ENCODE data around the gene FLT3LG. TPM values are rescaled to one million over a fixed set of nuclear protein-coding genes. Genes with fewer than 3 reads are reported as not detected.
A peak's percentile ranks its signal among the peaks of the same experiment; 100 is the strongest.

Gene FLT3LG
- total and polyA plus RNA-seq, 2 of the 8 experiments (the other 6 are each of a cell fraction or from before 2014, with no cell fraction given): 1.6 to 3.2 TPM

DNA sequence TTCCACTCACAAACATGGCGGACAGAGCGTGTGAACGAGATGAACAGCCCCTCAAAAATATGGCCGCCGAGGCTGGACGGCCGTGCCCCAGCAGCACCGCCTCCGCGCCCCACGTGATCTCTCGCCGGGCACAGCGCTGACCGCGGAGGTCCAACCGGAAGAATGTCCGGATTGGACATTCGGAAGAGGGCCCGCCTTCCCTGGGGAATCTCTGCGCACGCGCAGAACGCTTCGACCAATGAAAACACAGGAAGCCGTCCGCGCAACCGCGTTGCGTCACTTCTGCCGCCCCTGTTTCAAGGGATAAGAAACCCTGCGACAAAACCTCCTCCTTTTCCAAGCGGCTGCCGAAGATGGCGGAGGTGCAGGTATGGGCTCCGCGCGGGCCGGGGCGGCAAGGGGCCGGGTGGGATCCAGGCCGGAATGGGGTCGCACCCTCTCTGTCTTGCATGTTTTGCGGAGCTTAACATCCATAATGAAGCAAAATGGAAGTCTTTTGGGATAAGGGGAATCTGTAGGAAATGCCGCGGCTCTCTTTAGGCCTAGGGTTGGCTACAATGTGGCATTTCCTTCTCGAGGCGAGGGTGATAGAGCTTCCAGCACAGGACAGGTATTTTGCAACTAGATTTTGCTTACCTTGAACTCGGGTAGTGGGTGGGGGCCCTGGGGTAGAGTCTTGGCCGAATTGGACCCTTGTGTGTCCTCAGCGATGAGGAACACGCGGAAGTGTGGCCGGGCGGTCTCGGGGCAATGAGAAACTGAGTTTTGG lies 13.4 kb downstream of the FLT3LG start, which contains the start of gene RPL13A:
TSS of gene RPL13A (plus strand) at position 332 of the 769 bp plus-strand sequence. CDS start at position 354, 22 bp downstream.
- H3K4me3 ChIP-seq (ENCODE audit: extremely low read depth in 1 of 4, insufficient read depth in 2 of 4, low read depth in 3 of 4, low read length in 4 of 4): peak within 1 kb of the TSS; percentile 96 to 100 (median 100)
- H2BK5ac ChIP-seq (ENCODE audit: low read depth, low read length): peak within 1 kb of the TSS; percentile 99
- peak; percentile 99 to 100 for DNase-seq (ENCODE audit: low read depth in 1 of 2, low spot score in 2 of 2)
- H2BK120ac ChIP-seq (replicated peaks; ENCODE audit: low read depth, low read length): peak within 1 kb of the TSS; percentile 39
- peak within 1 kb of the TSS; percentile 99 to 100 (median 100) for H3K9ac ChIP-seq (replicated peaks in 1 of 4; ENCODE audit: extremely low read depth in 1 of 4, low read depth in 3 of 4, low read length in 3 of 4)
- peak within 1 kb of the TSS; percentile 66 for H3K4ac ChIP-seq (replicated peaks; ENCODE audit: insufficient read length, low read depth, low read length)
- H2BK15ac ChIP-seq (ENCODE audit: low read length): 0 out of 2 replicates have a peak within 1 kb of the TSS, but pooled peaks have one; percentile 84
- no peak within 1 kb of the TSS for H2AFZ ChIP-seq (ENCODE audit: low read length)
- H3K9me3 ChIP-seq (ENCODE audit: insufficient read depth in 2 of 2, low read depth in 1 of 2, low read length in 1 of 2): no peaks in the 10 kb centered on the region
- H3K14ac ChIP-seq (ENCODE audit: insufficient read length): no peak within 1 kb of the TSS
- peak within 1 kb of the TSS; percentile 96 for H3K56ac ChIP-seq (replicated peaks; ENCODE audit: insufficient read length, low read depth, low read length)
- peaks cover 20 to 31% of the 10 kb centered on the region in 2 experiments for H3K79me2 ChIP-seq (ENCODE audit: control insufficient read depth in 1 of 2, insufficient read depth in 2 of 2, low read length in 2 of 2)
- peak within 1 kb of the TSS; percentile 68; the same call in 1 of the 2 replicates for H2BK12ac ChIP-seq (ENCODE audit: low read depth, low read length)
- H3K23ac ChIP-seq (ENCODE audit: insufficient read length): peak within 1 kb of the TSS; percentile 18
- H3K23me2 ChIP-seq (ENCODE audit: low read depth, low read length): peaks cover 12% of the 10 kb centered on the region
- peaks cover 26 to 44% (median 35%) of the 10 kb centered on the region in 4 experiments for H3K36me3 ChIP-seq (ENCODE audit: control insufficient read depth in 2 of 4, insufficient read depth in 4 of 4, low read length in 3 of 4)
- H2BK20ac ChIP-seq (ENCODE audit: low read length): no peak within 1 kb of the TSS; the same call in 1 of the 2 replicates
- H4K20me1 ChIP-seq (replicated peaks in 1 of 2; ENCODE audit: control insufficient read depth in 1 of 2, insufficient read depth in 2 of 2, low read length in 2 of 2): peaks cover 15 to 20% of the 10 kb centered on the region in 2 experiments
- H3K27ac ChIP-seq (ENCODE audit: low read depth, low read length): peak within 1 kb of the TSS; percentile 98
- H3K18ac ChIP-seq (ENCODE audit: extremely low read depth, low read length): peak within 1 kb of the TSS; percentile 98
- WGBS, 2 experiments (ENCODE audit: extremely low coverage in 1 of 2, insufficient coverage in 1 of 2, insufficient read length in 1 of 2, insufficient replicate concordance in 2 of 2, low coverage in 1 of 2, low lambda C conversion rate in 2 of 2, missing lambda C conversion rate in 1 of 2): 1% methylated on average over 57 of the region's 57 CpGs; no CpG with 5 or more reads in 1 of the 2 experiments
- H3K27me3 ChIP-seq (replicated peaks in 1 of 4; ENCODE audit: control insufficient read depth in 3 of 4, extremely low read depth in 1 of 4, insufficient read depth in 3 of 4, low read length in 3 of 4): no peaks in the 10 kb centered on the region
- FAIRE-seq: peak; percentile 52
- peak within 1 kb of the TSS; percentile 85 to 98 for H3K4me2 ChIP-seq (ENCODE audit: insufficient read depth in 1 of 2, low read depth in 2 of 2, low read length in 2 of 2)
- POLR2A ChIA-PET (ENCODE audit: partially characterized antibody): interaction anchor here (0.6 to 10.8 kb wide), 35 partner anchors 10 to 836 kb away, joined by 3 to 138 read pairs (median 5); partner anchors contain the start of genes ALDH16A1, FCGRT, NOSIP and PIH1D1
- peak within 1 kb of the TSS; percentile 91 for H4K91ac ChIP-seq (replicated peaks; ENCODE audit: insufficient read length, low read length)
- H3K4me1 ChIP-seq (replicated peaks in 1 of 4; ENCODE audit: control insufficient read depth in 3 of 4, insufficient read depth in 4 of 4, low read length in 3 of 4): peaks cover 0 to 8% (median 2%) of the 10 kb centered on the region in 4 experiments; a peak in 3 of 7 replicates
- CTCF ChIA-PET (ENCODE audit: partially characterized antibody): interaction anchor here (3.0 kb wide), 1 partner anchor 9 kb away, joined by 9 read pairs; no protein-coding TSS in a partner anchor
- peak within 1 kb of the TSS; percentile 97; the same call in 1 of the 2 replicates for H2AK5ac ChIP-seq (ENCODE audit: low read depth, low read length)
- peak within 1 kb of the TSS; percentile 94 for H4K8ac ChIP-seq (ENCODE audit: extremely low read depth, insufficient read depth, low read length)
- peaks cover 2% of the 10 kb centered on the region; the same call in 1 of the 2 replicates for H3K79me1 ChIP-seq (ENCODE audit: low read depth, low read length)
- peak within 1 kb of the TSS; percentile 61 for H4K5ac ChIP-seq (ENCODE audit: insufficient read length, low read depth, low read length)
- TF ChIP-seq E2F6 (IDR thresholded peaks at IDR 0.05) (peak; percentile 8; the same call in 1 of the 2 replicates), EP300 (IDR thresholded peaks at IDR 0.05; ENCODE audit: borderline replicate concordance in 1 of 2, low read depth in 2 of 2, low read length in 2 of 2) (no peak), TEAD4 (IDR thresholded peaks at IDR 0.05; ENCODE audit: low read depth, low read length) (peak; percentile 10; the same call in 1 of the 2 replicates), RBBP5 (IDR thresholded peaks at IDR 0.05; ENCODE audit: borderline replicate concordance, low read depth, low read length) (no peak), SUZ12 (IDR thresholded peaks at IDR 0.05; ENCODE audit: low read length) (no peak), TCF12 (IDR thresholded peaks at IDR 0.05; ENCODE audit: low read depth, low read length) (0 out of 2 replicates have a peak, but pooled peaks have one; percentile 29), BCL11A (IDR thresholded peaks at IDR 0.05; ENCODE audit: low read depth in 2 of 2, low read length in 2 of 2) (no peak), EGR1 (IDR thresholded peaks at IDR 0.05; ENCODE audit: borderline replicate concordance, low read depth, low read length) (no peak; the same call in 1 of the 2 replicates)
- TF ChIP-seq, protein P1, sequence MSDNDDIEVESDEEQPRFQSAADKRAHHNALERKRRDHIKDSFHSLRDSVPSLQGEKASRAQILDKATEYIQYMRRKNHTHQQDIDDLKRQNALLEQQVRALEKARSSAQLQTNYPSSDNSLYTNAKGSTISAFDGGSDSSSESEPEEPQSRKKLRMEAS (IDR thresholded peaks at IDR 0.05): 0 out of 2 replicates have a peak, but pooled peaks have one; percentile 76

Measured in H1 (cell line).